Activated B cell treated with CpG ODN at 0.5 μM for 24 hours (primary cell): ENCODE results near the gene TTLL3. TPM values are rescaled to one million over a fixed set of nuclear protein-coding genes. Genes with fewer than 3 reads are reported as not detected.

Experiments
- ATAC-seq: fragments of 200-7000 bp; cut with Tn5 transposase; one replicate; pipeline ENCODE4 v1.10.0; 2021; ENCODE audit warnings: low read depth, mild to moderate bottlenecking, moderate library complexity
- CTCF ChIA-PET: fragments of 350-600 bp; sonication (Branson Sonifier 250); formaldehyde crosslinking; loops from one replicate; lab custom pipeline; 2021; ENCODE audit warnings: antibody characterized with exemption; lab: Charles Lee
- POLR2A ChIA-PET: fragments of 350-600 bp; sonication (Branson Sonifier 250); formaldehyde crosslinking; loops from one replicate; lab custom pipeline; 2021; ENCODE audit warnings: antibody characterized with exemption; lab: Charles Lee
- DNase-seq: peaks from one replicate; pipeline ENCODE4 v3.0.0; 2022
- H3K27ac Mint-ChIP-seq: one replicate; pipeline ENCODE4 v1.8.0; 2020; ENCODE audit warnings: mixed read lengths
- H3K27me3 Mint-ChIP-seq: one replicate; pipeline ENCODE4 v1.8.0; 2021; ENCODE audit warnings: mixed read lengths
- H3K36me3 Mint-ChIP-seq: one replicate; pipeline ENCODE4 v1.8.0; 2021; ENCODE audit warnings: low read depth, mixed read lengths
- H3K4me1 Mint-ChIP-seq: one replicate; pipeline ENCODE4 v1.8.0; 2021; ENCODE audit warnings: mixed read lengths
- H3K4me3 Mint-ChIP-seq: one replicate; pipeline ENCODE4 v1.8.0; 2020; ENCODE audit warnings: mild to moderate bottlenecking, mixed read lengths
- H3K9me3 Mint-ChIP-seq: one replicate; pipeline ENCODE4 v1.8.0; 2020; ENCODE audit warnings: mixed read lengths
- CTCF ChIP-seq: fragments of 200-600 bp; IDR thresholded peaks from one replicate; pipeline ENCODE4 v1.8.0; 2022; ENCODE audit warnings: antibody characterized with exemption, mild to moderate bottlenecking
- intact Hi-C: fragments of 100-400 bp; cut with micrococcal nuclease; formaldehyde crosslinking; loops from one replicate; pipeline ENCODE4 v1.15.1; 2024
- total RNA-seq: library from RNA; stranded (reverse); gene quantifications from 2 replicates; pipeline ENCODE4 v1.2.3, GENCODE V29; 2022

Gene TTLL3
- total RNA-seq, 1 donor from 2014 or later = 61.9 TPM

- Mint-ChIP-seq H3K27me3 (no peaks in the 10 kb centered on the region), H3K4me3 (no peak overlapping the region), H3K36me3 (peaks cover 31% of the 10 kb centered on the region), H3K27ac (no peak overlapping the region), H3K4me1 (no peaks in the 10 kb centered on the region), H3K9me3 (no peaks in the 10 kb centered on the region)
- no peak for TF ChIP-seq CTCF
- no peak for DNase-seq
- ChIA-PET POLR2A (interaction anchor here (0.6 to 1.1 kb wide), 2 partner anchors 11 to 327 kb away, joined by 3 read pairs; no protein-coding TSS in a partner anchor), CTCF (no interaction called here)
- no peak for ATAC-seq
- intact Hi-C loops = no loop called here
Measured at GRCh38 chr3:9828801-9829755, 19.0 kb downstream of the TTLL3 start.

- no peak for TF ChIP-seq CTCF
- Mint-ChIP-seq H3K27me3 (no peaks in the 10 kb centered on the region), H3K4me3 (no peak overlapping the region), H3K36me3 (peaks cover 50% of the 10 kb centered on the region), H3K9me3 (no peaks in the 10 kb centered on the region), H3K27ac (no peak overlapping the region), H3K4me1 (no peaks in the 10 kb centered on the region)
- POLR2A ChIA-PET = interaction anchor here (0.7 kb wide), 1 partner anchor 51 kb away, joined by 5 read pairs; no protein-coding TSS in a partner anchor
- CTCF ChIA-PET = no interaction called here
- intact Hi-C loops = no loop called here
- no peak for ATAC-seq
- no peak for DNase-seq
Measured at GRCh38 chr3:9831253-9831652, 21.2 kb downstream of the TTLL3 start.

- ATAC-seq (no peak), DNase-seq (no peak)
- POLR2A ChIA-PET = no interaction called here
- Mint-ChIP-seq H3K27me3 (no peaks in the 10 kb centered on the region), H3K9me3 (no peaks in the 10 kb centered on the region), H3K4me3 (no peak overlapping the region), H3K36me3 (peaks cover 56% of the 10 kb centered on the region), H3K4me1 (no peaks in the 10 kb centered on the region), H3K27ac (no peak overlapping the region)
- intact Hi-C loops = no loop called here
- no peak for TF ChIP-seq CTCF
- CTCF ChIA-PET = no interaction called here
Measured at GRCh38 chr3:9833078-9833477, 23.0 kb downstream of the TTLL3 start.

- Mint-ChIP-seq H3K27ac (no peak overlapping the region), H3K27me3 (no peaks in the 10 kb centered on the region), H3K36me3 (peaks cover 61% of the 10 kb centered on the region), H3K4me3 (no peak overlapping the region), H3K4me1 (no peaks in the 10 kb centered on the region), H3K9me3 (no peaks in the 10 kb centered on the region)
- intact Hi-C loops = no loop called here
- no peak for DNase-seq
- CTCF ChIA-PET = no interaction called here
- POLR2A ChIA-PET = interaction anchor here (1.1 kb wide), 1 partner anchor 50 kb away, joined by 4 read pairs; no protein-coding TSS in a partner anchor
- ATAC-seq = no peak
- TF ChIP-seq CTCF = no peak
Measured at GRCh38 chr3:9834520-9835380, 24.7 kb downstream of the TTLL3 start.
